NCI-H1417 (cell line): Measurements from ENCODE around the gene ZFHX2.
"Not testable (repeated sequence)": the region's sequence is repeated elsewhere in the genome, so short reads cannot be mapped to it uniquely, and the experiment has no call there.

Experiments used
- DNase-seq, 3 experiments: peaks; one replicate each; lab custom pipeline; 2025; lab: John Stamatoyannopoulos, UW

Gene ZFHX2

GRCh38 chr14:23551266-23552028 is at the start of gene ZFHX2:
Gene ZFHX2 (minus strand): TSS chr14:23551765. CDS start chr14:23535325, 16,440 bp downstream.
- DNase-seq, result peak; percentile 89 to 96 (median 94)

GRCh38 chr14:23600806-23601205 is 49.2 kb upstream of the ZFHX2 start:
- no peak for DNase-seq

GRCh38 chr14:23600322-23600707 is 48.8 kb upstream of the ZFHX2 start:
- DNase-seq, result no peak

GRCh38 chr14:23594191-23594590 is 42.6 kb upstream of the ZFHX2 start:
- not testable (repeated sequence) for DNase-seq

GRCh38 chr14:23590198-23590597 is 38.6 kb upstream of the ZFHX2 start:
- no peak for DNase-seq

GRCh38 chr14:23589606-23590005 is 38.0 kb upstream of the ZFHX2 start:
- DNase-seq, result no peak

GRCh38 chr14:23588884-23589598 is 37.5 kb upstream of the ZFHX2 start:
- peak; percentile 65 to 93 (median 77) for DNase-seq

- not testable (repeated sequence) for DNase-seq
Observed at GRCh38 chr14:23584527-23585203, 33.1 kb upstream of the ZFHX2 start.

GRCh38 chr14:23583761-23584526 is 32.4 kb upstream of the ZFHX2 start:
- DNase-seq, result not testable (repeated sequence)

GRCh38 chr14:23582906-23583760 is 31.6 kb upstream of the ZFHX2 start:
- no peak for DNase-seq

- DNase-seq, result no peak
Observed at GRCh38 chr14:23580948-23581281, 29.4 kb upstream of the ZFHX2 start.

GRCh38 chr14:23580152-23580926 is 28.8 kb upstream of the ZFHX2 start:
- no peak for DNase-seq

- DNase-seq, result no peak
Observed at GRCh38 chr14:23579739-23580138, 28.2 kb upstream of the ZFHX2 start.

- DNase-seq, result no peak
Observed at GRCh38 chr14:23579311-23579630, 27.7 kb upstream of the ZFHX2 start.

- peak in 2 of 3 experiments; percentile 77 to 82 for DNase-seq
Observed at GRCh38 chr14:23578560-23579310, 27.2 kb upstream of the ZFHX2 start, which contains the start of gene JPH4. Gene JPH4 (minus strand): TSS chr14:23578790. CDS start chr14:23577453, 1,337 bp downstream.

- peak in 1 of 3 experiments; percentile 47 for DNase-seq
Observed at GRCh38 chr14:23577710-23578392, 26.3 kb upstream of the ZFHX2 start.

GRCh38 chr14:23577004-23577681 is 25.6 kb upstream of the ZFHX2 start:
- DNase-seq, result peak in 2 of 3 experiments; percentile 21 to 24

GRCh38 chr14:23573384-23574015 is 21.9 kb upstream of the ZFHX2 start:
- DNase-seq, result peak in 2 of 3 experiments; percentile 79 to 91
